Daoy (cell line): Measurements from ENCODE around the gene JAK1. TPM values are rescaled to one million over a fixed set of nuclear protein-coding genes. Genes with fewer than 3 reads are reported as not detected.
A peak's percentile ranks its signal among the peaks of the same experiment; 100 is the strongest.
"Not testable (repeated sequence)": the region's sequence is repeated elsewhere in the genome, so short reads cannot be mapped to it uniquely, and the experiment has no call there.

Experiments
- DNase-seq: peaks from one replicate; pipeline ENCODE4 v3.0.0-alpha.2; 2015; ENCODE audit warnings: low read depth
- total RNA-seq: library from RNA; depleted of rRNA; stranded (reverse); fragments of >200 nt; shearing (Covaris generic); gene quantifications from 2 replicates; pipeline ENCODE4 v1.2.3, GENCODE V29; 2014

JAK1 gene
- total RNA-seq, 1 experiment from 2014 or later: 70.3 TPM

GRCh38 chr1:64922336-64922735 lies 44.0 kb downstream of the JAK1 start:
- no peak for DNase-seq

- no peak for DNase-seq
Observed at GRCh38 chr1:64921771-64922170, 44.6 kb downstream of the JAK1 start.

GRCh38 chr1:64920941-64921589 lies 45.3 kb downstream of the JAK1 start:
- DNase-seq: no peak

GRCh38 chr1:64919120-64919519 lies 47.2 kb downstream of the JAK1 start:
- not testable (repeated sequence) for DNase-seq

- no peak for DNase-seq
Observed at GRCh38 chr1:64917907-64918306, 48.4 kb downstream of the JAK1 start.

GRCh38 chr1:64917328-64917861 lies 49.0 kb downstream of the JAK1 start:
- DNase-seq: peak; percentile 94

GRCh38 chr1:64915381-64916274 lies 50.7 kb downstream of the JAK1 start:
- peak; percentile 77 for DNase-seq

- DNase-seq: no peak
Observed at GRCh38 chr1:64913361-64914015, 52.9 kb downstream of the JAK1 start.

- DNase-seq: no peak
Observed at GRCh38 chr1:64912191-64912590, 54.2 kb downstream of the JAK1 start.

- DNase-seq: no peak
Observed at GRCh38 chr1:64911326-64911725, 55.0 kb downstream of the JAK1 start.

GRCh38 chr1:64909031-64909430 lies 57.3 kb downstream of the JAK1 start:
- no peak for DNase-seq

GRCh38 chr1:64908575-64908974 lies 57.8 kb downstream of the JAK1 start:
- DNase-seq: no peak

GRCh38 chr1:64906447-64906846 lies 59.9 kb downstream of the JAK1 start:
- no peak for DNase-seq

- DNase-seq: no peak
Observed at GRCh38 chr1:64903593-64903992, 62.8 kb downstream of the JAK1 start.

GRCh38 chr1:64901663-64902062 lies 64.7 kb downstream of the JAK1 start:
- no peak for DNase-seq

- no peak for DNase-seq
Observed at GRCh38 chr1:64900916-64901315, 65.4 kb downstream of the JAK1 start.

- peak; percentile 97 for DNase-seq
Observed at GRCh38 chr1:64898107-64898861, 68.1 kb downstream of the JAK1 start.

GRCh38 chr1:64896551-64896950 lies 69.8 kb downstream of the JAK1 start:
- no peak for DNase-seq

- no peak for DNase-seq
Observed at GRCh38 chr1:64895500-64895899, 70.8 kb downstream of the JAK1 start.

GRCh38 chr1:64894438-64895196 lies 71.7 kb downstream of the JAK1 start:
- DNase-seq: peak; percentile 78

- no peak for DNase-seq
Observed at GRCh38 chr1:64893921-64894320, 72.4 kb downstream of the JAK1 start.
